HG03045 (cell line): Measurements from ENCODE around the gene RNF114.
"Not testable (repeated sequence)": the region's sequence is repeated elsewhere in the genome, so short reads cannot be mapped to it uniquely, and the experiment has no call there.

ENCODE experiments used
- ATAC-seq: cut with Tn5 transposase; IDR thresholded peaks from one replicate; pipeline ENCODE4 v1.9.1; 2021; ENCODE audit warnings: mild to moderate bottlenecking, moderate library complexity; ENCODE audit not compliant: unreplicated experiment

RNF114 gene, protein sequence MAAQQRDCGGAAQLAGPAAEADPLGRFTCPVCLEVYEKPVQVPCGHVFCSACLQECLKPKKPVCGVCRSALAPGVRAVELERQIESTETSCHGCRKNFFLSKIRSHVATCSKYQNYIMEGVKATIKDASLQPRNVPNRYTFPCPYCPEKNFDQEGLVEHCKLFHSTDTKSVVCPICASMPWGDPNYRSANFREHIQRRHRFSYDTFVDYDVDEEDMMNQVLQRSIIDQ

DNA sequence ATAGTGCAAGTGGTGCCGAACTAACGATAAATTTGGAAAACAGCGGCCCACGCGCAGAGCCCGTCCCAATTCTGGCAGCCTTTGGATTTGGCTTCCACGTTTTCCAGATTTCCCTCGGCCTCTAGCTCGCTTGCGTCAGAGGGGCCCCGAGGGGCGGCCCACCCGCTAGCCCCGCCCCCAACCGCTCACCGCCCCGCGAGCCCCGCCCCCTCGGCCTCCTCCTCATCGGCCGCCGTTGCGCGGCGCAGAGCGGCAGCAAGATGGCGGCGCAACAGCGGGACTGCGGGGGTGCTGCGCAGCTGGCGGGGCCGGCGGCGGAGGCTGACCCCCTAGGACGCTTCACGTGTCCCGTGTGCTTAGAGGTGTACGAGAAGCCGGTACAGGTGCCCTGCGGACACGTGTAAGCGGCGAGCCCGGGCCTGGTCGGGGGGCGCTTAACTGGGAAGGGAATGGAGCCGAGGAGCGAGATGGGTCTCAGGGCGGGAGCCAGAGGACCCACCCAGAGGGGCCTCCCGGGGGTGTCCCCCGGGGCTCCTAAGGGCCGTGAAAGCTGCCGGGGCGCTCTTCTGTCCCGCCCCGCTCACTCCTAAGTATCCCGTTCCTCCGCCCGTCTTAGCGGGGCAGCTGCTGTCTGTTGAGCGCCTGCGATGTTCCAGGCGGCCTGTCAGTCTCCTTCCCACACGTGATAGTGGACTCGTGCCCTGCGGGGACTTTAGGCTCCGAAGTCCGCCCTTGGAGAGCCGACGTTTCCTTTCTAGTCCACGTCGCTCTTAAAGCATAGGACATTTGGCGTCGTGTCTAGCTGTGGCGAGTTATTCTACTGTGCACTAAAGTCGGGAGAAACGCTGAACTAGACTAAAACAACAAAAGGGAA is at the start of gene RNF114:
Gene RNF114, plus strand, starts transcription at position 245 of the 874 bp plus-strand sequence. Its CDS starts 16 bp downstream, at position 261.
- peak; percentile 75 for ATAC-seq

DNA sequence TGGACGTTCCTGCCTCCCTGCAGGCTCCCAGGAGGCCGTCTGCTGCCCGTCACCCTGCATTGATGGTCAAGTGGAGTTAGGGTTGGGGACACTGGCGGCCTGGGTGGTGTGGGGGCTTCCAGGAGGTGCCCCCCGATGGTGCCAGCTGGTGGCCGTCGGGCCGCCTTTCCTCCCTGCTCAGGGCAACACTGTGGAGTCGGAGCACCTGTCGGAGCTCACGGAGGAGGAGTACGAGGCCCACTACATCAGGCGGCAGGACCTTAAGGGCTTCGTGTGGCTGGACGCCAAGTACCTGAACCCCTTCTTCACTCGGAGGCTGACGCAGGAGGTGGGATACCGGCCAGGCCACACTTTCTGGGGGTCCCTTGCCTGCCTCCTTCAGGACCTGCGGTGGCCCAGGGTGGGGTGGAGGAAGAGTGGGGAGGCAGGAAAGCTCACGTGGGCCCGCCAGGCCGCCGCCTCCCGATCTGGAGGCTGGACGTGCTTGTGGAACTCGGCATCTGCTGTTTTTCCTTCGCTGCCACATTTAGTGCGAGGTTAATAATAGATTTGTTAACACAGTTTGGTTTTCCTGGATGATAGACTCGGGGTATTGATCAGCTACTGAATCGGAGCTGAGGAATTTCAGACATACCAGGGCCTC is 49.5 kb upstream of the RNF114 start:
- no peak for ATAC-seq

DNA sequence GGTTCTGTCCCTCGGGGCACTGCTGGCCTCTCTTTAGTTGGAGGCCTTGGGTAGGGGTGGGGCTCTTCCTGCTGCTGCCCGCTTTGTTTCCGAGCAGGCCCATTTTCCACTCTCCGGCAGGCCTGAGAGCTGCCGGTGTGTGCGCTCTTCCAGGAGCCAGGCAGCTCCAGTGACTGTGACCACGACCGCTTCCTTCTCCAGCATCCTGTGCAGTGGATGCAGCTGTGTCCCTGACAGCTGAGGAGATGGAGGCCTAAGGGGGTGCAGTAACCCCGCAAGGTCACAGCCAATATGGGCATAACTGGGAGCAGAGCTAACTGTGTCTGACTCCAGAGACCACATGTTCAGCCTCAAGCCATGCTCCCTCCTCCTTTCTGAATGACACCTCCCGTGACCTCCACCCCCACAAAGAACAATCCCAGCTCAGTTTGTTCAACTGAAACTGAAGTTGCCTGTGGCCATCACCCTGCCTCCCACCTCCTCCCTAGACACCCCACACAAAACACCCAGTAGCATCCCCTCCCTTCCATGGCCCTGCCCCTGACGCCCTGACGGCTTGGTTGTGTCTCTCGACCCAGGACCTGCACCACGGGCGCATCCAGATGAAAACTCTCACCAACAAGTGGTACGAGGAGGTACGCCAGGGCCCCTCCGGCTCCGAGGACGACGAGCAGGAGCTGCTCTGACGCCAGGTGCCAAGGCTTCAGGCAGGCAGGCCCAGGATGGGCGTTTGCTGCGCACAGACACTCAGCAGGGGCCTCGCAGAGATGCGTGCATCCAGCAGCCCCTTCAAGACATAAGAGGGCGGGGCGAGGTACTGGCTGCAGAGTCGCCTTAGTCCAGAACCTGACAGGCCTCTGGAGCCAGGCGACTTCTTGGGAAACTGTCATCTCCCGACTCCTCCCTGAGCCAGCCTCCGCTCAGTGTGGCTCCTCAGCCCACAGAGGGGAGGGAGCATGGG is 48.7 kb upstream of the RNF114 start:
- ATAC-seq = no peak

DNA sequence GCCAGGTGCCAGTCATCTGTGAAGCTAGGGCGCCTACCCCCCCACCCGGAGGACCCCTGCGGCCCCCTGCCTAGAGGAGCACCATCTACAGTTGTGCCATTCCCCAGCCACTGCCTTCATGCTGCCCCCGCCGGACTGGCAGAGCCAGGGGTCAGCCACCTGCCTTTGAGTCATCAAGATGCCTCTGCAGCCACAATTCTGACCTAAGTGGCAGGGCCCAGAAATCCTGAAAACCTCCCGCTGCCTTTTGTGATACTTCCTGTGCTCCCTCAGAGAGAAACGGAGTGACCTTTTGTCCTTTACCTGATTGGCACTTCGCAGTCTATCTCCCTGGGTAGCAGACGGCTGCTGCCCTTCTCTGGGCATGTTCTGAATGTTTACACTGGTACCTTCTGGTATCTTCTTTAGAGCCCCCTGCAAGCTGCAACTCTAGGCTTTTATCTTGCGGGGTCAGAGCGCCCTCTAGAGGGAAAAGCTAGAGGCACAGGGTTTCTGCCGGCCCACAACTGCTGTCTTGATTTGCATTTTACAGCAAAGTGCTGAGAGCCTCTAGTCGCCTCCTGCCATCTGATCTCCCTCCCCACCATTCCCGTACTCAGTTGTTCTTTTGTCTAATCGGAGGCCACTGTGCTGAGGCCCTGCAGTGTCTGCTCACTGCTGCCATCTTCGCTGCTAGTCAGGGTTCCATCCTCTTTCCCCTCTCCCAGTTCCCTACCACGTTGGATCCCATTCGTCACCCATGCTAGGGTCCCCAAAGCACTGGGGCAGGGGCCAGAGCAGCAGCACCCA is 47.8 kb upstream of the RNF114 start:
- ATAC-seq = no peak

DNA sequence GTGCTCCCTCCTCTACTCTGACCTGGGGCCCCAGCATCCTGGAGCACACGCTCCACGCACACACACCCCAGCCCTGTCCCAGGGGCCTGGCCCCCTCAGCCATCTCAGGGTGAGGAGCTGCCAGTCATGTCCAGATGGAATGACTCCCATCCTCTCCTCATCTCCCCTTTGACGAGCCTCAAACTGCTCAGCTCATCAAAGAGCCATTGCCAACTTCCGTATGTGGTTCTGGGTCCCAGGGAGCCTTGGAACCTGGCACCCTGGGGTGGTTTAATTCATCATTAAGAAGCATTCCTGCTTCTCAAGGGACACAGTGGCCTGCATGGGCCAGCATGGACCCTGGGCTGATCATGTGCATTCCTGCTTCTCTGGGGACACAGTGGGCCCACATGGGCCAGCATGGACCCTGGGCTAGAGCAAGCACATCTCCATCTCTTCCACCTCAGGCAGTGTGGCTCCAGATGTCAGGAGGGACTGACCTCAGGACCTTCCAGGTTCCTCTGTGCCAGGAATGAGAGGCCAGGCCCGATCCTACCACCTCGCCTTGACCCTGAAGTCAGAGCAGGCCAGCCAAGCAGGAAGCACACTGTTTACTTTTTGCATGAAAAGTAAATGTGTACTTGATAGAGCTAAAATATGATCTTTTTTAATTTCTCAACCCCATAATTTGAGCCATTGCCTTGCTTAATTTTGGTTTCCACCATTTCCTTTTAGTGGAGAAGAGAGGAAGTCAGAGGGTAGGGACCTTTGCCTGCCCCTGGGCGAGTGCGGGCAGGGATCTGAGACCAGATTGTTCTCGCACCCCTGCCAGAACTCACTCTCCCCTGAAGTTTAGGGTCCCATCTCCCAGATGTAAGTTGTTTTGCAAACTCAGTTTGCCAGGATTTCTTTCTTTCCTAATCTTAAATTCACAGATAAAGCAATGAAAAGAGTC is 46.9 kb upstream of the RNF114 start:
- no peak for ATAC-seq

DNA sequence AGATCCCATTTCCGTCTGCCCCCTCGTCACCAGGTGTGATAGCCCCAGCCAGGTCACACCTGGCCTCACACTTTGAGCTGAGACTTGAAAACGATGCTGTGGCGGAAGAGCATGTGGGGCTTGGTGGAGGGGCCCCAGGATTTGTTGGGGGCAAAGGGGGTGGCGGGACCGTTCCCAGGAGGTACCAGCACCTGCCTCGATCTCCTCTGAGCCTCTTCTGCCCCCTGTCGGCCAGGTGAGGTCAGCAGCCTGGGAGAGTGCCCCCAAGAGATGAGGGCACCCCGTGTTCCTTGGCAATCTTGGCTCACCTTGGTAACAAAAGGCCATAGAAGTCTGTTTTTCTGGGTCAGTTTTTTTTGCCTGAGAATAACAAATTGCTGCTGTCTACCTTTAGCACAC is 46.3 kb upstream of the RNF114 start:
- ATAC-seq = no peak

DNA sequence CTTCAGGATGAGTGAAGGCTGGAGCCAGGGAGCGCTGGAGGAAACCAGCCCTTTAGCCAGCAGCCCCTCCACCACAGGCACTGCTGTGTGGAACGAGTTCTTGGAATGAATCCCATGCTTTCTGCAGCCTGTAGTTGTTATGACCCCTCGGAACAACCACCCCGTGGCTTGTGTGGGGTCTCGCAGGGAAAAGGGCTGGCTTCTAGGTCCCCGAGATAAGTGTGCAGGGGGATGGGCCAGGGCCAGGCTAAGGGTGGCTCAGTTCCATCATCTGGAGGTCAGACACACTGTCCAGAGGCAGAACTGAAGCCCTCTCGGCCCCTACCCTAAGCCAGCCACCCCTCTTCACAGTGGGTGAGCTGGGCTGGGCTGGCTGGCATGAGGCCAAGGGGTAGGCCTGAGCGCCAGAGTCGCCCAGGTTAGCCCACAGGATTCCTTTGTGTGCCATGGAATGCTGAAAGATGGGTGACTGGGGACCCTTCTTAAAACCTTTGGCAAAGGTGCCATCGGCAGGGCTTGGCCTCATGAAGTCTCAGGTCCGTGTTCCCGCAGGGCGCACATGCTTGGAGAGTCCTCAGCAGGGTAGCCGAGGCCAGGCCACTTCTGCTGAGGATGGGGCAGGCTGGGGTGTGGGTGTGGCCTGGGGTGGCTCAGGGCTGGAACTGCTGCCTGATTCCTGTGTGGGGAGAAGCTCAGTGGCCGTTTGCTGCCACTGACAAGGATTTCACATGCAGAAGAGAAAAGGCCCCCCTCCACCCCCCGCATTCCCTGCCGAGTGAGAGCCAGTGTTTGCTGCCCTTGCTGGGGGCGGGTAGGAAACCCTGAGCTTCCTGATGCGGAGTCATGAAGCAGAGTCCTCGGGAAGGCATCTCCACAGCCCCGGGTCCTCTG is 45.5 kb upstream of the RNF114 start:
- ATAC-seq = no peak

DNA sequence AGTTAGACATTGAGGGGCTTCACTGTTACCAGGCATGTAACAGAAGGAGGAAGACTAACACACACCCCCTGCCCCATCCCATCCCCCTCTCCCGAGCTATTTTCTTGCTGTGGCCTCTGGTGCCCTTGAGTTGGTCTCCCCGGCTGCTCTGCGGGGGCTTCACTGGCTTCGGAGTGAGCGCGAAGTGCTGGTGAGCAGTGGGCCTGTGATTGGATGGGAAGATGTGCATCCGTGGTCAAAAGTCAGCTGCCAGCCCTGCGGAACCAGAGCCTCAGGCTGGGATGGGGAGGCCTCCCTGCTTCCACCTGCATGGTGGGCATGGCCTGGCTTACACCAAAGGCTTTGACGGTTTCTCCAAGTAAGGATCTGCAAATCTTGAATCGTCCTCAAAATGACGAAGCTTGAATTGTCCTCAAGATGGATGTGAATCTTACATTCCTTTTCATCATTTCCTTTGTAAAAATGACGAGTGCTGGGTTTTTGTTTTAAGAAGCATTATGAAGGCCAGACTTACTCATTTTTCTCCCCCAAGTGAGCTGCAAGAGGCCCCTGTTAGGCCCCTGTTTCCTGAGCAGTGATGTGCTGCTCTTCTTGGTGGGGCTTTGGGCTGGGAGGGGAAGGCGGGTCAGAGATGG is 44.6 kb upstream of the RNF114 start:
- no peak for ATAC-seq

DNA sequence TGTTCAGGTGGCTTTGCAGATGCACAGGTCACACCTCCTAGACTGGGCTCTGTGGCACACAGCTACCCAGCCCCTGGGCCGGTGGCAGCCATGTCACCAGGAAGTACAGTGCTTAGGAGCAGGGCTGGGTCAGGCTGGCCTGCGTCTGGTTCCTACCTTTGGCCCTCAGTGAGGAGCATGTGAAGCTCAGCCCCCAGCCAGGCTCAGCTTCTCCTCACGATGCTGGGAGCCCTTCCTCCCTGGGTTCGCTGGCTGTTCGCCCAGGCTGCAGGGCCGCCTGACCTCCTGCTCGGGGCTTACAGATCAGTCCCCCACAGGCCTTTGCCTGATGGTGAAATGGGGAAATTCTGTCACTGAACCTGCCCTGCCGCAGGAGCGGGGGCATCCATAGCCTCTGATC is 43.9 kb upstream of the RNF114 start:
- ATAC-seq = no peak

DNA sequence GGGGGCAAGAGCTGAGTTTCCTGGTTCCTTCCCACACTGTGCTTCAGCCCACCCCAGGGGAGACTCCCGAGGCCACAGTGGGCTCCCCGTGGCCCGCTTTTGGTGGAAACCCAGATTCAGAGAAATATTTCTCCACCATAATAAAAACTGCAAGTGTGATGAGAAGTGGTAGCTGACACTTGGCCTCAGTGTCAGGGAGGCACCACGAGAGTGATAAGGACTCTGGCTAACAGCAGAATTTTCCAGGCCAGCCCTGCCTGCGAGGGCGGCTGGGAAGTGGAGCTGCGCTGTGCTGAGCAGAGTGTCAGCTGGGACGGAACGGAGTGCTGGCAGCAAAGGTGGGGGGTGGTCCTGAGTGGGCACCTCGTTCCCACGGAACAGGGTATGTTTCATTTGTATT is 43.4 kb upstream of the RNF114 start:
- no peak for ATAC-seq

DNA sequence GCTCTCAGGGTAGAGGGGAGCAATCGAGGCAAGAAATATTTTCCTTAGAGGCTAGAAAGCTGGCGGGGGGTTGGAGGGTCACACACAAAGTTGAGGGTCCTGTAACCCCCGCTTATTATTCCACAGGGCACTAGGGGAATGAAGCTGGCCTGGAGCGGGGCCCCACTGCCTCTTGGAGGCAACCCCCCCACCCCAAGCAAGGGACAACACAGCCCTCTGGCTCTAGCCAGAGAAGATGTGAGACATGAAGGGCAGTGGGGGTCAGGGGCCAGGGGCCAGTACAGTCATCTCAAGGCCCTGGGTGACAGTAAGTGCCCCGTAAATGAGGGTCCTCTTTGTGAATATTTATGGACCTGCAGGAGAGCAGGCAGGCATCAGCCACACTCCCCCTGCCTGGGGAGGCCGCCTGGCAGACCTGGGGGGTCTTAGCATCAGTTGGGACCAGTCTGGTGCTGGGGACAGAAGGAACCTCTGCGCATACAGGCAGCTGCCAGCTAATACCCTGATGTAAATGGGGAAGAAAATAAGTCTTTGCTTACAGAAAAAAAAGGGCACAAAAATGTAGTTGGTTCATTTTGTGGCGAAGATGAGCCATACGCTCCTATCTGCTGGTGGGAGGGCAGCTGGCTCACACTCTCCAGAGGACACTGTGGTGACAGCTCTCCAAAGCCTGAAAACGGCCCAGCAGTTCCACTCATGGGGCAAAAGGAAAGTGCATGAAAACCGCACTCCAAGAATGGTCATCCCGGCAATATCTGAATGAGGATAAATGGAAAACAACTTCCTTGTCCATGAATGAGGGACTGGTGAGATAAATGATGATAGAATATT is 42.7 kb upstream of the RNF114 start:
- no peak for ATAC-seq

DNA sequence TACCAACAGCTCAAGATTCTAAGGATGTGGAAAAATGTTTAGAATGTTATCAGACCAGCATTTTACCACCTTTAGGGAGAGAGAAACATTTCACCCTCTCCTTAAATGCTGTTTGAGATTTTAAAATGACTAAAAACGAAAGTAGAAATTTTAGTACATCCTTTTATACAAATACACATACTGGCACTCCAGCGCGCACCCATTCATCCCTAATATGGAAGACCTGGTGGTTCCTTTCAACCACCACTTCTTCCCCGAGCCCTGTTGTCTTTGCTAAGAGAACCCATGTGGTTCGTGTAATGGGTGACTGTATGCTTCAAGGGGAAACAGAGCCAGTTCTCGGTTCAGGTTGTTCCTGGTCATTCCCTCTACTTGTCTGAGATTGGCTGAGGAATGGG is 42.1 kb upstream of the RNF114 start:
- ATAC-seq = no peak

DNA sequence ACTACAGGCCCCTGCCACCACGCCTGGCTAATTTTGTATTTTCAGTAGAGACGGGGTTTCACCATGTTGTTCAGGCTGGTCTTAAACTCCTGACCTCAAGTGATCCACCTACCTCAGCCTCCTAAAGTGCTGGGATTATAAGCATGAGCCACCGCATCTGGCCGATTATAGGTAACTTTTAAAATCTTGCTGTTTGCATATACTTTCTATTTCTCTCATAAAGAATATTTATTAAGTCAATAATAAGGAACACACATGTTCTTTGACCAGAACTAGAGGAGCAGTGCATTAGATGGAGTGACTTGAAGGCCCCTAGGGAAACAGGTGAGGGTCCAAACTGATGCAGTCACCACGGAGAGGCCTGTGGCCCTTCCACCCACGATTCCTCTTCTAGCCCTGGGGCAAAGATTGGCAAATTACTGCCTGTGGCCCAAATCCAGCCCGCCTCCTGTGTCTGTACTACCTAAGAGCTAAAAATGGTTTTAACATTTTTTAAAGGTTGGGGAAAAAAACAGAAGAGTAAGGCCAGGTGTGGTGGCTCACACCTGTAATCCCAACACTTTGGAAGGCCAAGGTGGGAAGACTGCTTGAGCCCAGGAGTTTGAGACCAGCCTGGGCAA is 40.6 kb upstream of the RNF114 start:
- ATAC-seq = not testable (repeated sequence)

DNA sequence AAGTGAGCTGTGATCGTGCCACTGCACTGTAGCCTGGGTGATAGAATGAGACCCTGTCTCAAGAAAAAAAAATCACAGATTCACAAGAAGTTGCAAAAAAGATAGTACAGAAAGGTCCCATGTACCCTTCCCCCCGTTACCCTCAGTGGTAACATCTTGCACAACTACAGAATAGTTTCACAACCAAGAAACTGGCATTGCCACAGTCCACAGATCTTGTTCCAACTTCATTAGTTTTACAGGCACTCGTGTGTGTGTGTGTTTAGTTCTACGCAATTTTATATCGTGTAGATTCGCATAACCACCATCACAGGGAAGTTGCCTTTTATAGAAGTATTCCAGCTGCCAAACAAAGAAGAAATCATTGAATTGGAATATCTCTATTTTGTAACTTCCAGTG is 40.0 kb upstream of the RNF114 start:
- ATAC-seq = no peak

DNA sequence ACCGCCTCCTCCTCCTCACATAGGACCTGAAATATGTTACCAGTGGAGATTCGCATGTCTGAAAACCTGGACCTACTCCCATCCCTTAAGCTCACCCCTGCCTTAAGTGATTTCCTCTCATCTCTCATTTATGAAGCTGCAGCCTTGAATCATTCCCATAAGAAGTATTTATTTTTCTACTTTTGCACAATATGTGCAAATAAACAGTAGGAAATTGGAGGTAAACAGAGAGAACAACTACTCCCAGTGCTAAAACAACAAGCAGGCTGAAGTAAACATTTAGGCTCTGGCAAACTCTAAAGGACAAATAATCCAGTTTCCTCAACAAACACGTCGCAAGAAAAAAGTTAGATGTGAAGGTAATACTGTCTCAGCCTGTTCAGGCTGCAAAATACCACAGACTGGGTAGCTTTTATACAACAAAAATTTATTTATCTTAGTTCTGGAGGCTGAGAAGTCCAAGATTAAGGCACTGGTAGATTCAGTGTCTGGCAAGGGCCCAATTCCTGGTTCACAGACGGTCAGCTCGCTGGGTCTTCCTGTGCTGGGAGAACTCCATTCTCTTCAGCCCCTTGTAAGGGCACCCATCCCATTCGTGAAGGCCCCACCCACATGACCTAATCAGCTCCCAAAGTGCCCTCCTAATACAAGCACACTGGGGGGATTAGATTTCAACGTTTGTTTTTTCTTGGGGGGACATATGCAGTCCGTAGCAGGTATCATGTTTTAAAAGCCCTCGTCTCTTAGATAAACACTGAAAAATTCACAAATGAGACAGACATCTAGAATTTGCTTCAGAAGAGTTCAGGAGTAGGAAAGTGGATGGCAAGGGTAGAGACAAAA is 36.4 kb upstream of the RNF114 start:
- ATAC-seq = no peak
